ENCODE results near the gene ST6GAL2. TPM values are rescaled to one million over a fixed set of nuclear protein-coding genes. Genes with fewer than 3 reads are reported as not detected.

Gene ST6GAL2
- total RNA-seq, 4 donors from 2014 or later = not detected

- H3K36me3 ChIP-seq = no peaks in the 10 kb centered on the region
- no peaks in the 10 kb centered on the region for H3K9me3 ChIP-seq
- 69 to 82% methylated on average over 5 of the region's 5 CpGs for WGBS, 2 donors
- no peak overlapping the region for H3K4me3 ChIP-seq
- TF ChIP-seq POLR2A (IDR thresholded peaks at IDR 0.05) (no peak), CTCF (IDR thresholded peaks at IDR 0.05) (no peak), EP300 (IDR thresholded peaks at IDR 0.05) (no peak)
- no peaks in the 10 kb centered on the region for H3K4me1 ChIP-seq
- DNase-seq (ENCODE audit: low spot score in 2 of 2) = no peak
- H3K27ac ChIP-seq = no peak overlapping the region
- no peaks in the 10 kb centered on the region for H3K27me3 ChIP-seq
Observed at GRCh38 chr2:106876699-106877098, 9.3 kb downstream of the ST6GAL2 start.

DNA sequence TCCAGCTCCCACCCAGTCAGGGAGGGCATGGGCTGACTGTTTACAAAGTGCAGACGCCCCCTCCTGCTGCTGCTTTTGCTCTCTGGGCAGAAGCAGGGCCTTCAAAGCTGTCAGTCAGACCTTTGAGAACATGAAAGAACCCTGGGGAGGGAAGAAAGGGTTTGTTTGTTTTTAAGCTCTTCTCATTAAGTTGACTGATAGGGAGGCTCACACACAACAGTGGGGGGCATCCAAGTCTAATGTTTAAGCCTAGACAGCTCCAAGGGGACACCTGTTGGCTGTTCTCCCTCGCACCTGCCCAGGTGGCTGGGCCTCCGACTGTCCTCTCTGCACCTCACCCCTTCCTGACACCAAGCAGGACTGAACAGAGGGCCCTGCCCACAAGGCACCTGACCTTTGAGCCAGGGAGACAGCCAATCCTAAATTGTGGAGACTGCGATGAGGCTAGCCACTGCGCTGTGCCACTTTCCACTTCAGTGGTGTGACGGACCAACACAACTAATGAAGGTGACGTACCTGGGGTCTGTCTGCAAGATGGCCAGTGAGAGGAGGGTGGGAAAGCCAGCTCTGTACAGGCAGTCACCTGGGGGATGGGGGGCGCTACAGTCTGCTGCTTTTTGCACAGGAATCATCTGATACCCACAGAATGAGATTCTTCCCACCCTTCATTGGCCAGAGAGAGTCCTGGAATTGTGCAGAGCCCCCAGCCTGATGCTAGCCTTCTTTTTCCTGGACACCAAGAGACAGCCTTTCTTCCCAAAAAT lies 16.3 kb downstream of the ST6GAL2 start:
- Histone ChIP-seq H3K27me3 (no peaks in the 10 kb centered on the region), H3K4me3 (no peak overlapping the region), H3K27ac (no peak overlapping the region), H3K9me3 (no peaks in the 10 kb centered on the region), H3K4me1 (no peaks in the 10 kb centered on the region), H3K36me3 (no peaks in the 10 kb centered on the region)
- TF ChIP-seq CTCF (IDR thresholded peaks at IDR 0.05) = no peak
- no peak for TF ChIP-seq EP300 (IDR thresholded peaks at IDR 0.05)
- TF ChIP-seq POLR2A (IDR thresholded peaks at IDR 0.05) = no peak
- DNase-seq (ENCODE audit: low spot score in 2 of 2) = no peak
- 83% methylated on average over 8 of the region's 8 CpGs for WGBS, 2 donors

DNA sequence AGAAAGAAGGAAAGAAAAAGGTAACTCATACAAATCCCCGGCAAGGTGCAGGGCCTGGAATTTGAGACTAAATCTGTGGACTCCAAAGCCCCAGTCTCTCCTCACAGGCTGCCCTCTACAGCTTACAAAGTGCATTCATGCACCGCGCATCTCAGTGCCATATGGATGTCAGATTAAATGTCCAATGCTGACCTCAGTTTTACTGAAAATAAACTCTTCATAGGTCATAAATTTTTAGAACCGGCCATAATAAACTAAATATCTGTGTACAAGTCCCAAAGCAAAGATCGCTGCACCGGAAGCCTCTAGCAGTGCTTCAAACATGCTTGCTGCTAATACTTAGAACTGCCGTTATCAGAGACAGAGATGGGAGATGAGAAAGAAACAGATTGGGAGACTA lies 17.7 kb downstream of the ST6GAL2 start:
- Histone ChIP-seq H3K36me3 (no peaks in the 10 kb centered on the region), H3K4me1 (no peaks in the 10 kb centered on the region), H3K4me3 (no peak overlapping the region), H3K9me3 (no peaks in the 10 kb centered on the region), H3K27ac (no peak overlapping the region), H3K27me3 (no peaks in the 10 kb centered on the region)
- TF ChIP-seq EP300 (IDR thresholded peaks at IDR 0.05) (no peak), POLR2A (IDR thresholded peaks at IDR 0.05) (no peak), CTCF (IDR thresholded peaks at IDR 0.05) (no peak)
- no peak for DNase-seq (ENCODE audit: low spot score in 2 of 2)
- WGBS, 2 donors = 64 to 79% methylated on average over 7 of the region's 7 CpGs

- WGBS, 2 donors = 36 to 42% methylated on average over 10 of the region's 10 CpGs
- no peak overlapping the region for H3K27ac ChIP-seq
Observed at GRCh38 chr2:106867196-106867953, 18.6 kb downstream of the ST6GAL2 start.

More at GRCh38 chr2:106867196-106867953, 18.6 kb downstream of the ST6GAL2 start:
- no peak overlapping the region for H3K4me3 ChIP-seq
- no peaks in the 10 kb centered on the region for H3K27me3 ChIP-seq
- no peak for DNase-seq (ENCODE audit: low spot score in 2 of 2)
- no peaks in the 10 kb centered on the region for H3K36me3 ChIP-seq
- no peaks in the 10 kb centered on the region for H3K9me3 ChIP-seq
- TF ChIP-seq EP300 (IDR thresholded peaks at IDR 0.05) (no peak), POLR2A (IDR thresholded peaks at IDR 0.05) (no peak), CTCF (IDR thresholded peaks at IDR 0.05) (no peak)
- no peaks in the 10 kb centered on the region for H3K4me1 ChIP-seq

Measured in tibial nerve (tissue), 4 donors.